GM12873 (cell line): ENCODE results near the gene GRAMD1C.

Experiments used
- CTCF ChIP-seq: IDR thresholded peaks from 2 replicates; pipeline ENCODE4 v1.5.1; 2012; ENCODE audit warnings: low read depth, mild to moderate bottlenecking, moderate library complexity, low read length, control low read depth; ENCODE audit not compliant: insufficient read depth; ENCODE audit errors: missing control alignments

The GRAMD1C gene

GRCh38 chr3:113985541-113985940 lies 147.0 kb downstream of the GRAMD1C start:
- TF ChIP-seq CTCF, result no peak
